ENCODE data around the gene CFAP45. TPM values are rescaled to one million over a fixed set of nuclear protein-coding genes. Genes with fewer than 3 reads are reported as not detected.

Gene CFAP45
- total RNA-seq, 4 donors from 2014 or later = 0.56 to 0.94 TPM; not detected in 2

GRCh38 chr1:159849626-159850366, 50.2 kb downstream of the CFAP45 start:
- TF ChIP-seq CTCF (IDR thresholded peaks at IDR 0.05) (no peak), POLR2A (IDR thresholded peaks at IDR 0.05) (no peak)
- Histone ChIP-seq H3K36me3 (no peaks in the 10 kb centered on the region), H3K27ac (no peak overlapping the region), H3K4me1 (peaks cover 6 to 8% of the 10 kb centered on the region in 2 donors), H3K9me3 (no peaks in the 10 kb centered on the region), H3K4me3 (replicated peaks in 1 of 3) (no peak overlapping the region), H3K27me3 (no peaks in the 10 kb centered on the region)
- no peak for DNase-seq
- intact Hi-C loops (cut with DNase I) = no loop called here
- WGBS, 2 donors = 73 to 79% methylated on average over 2 of the region's 2 CpGs

- Histone ChIP-seq H3K4me3 (replicated peaks in 1 of 3) (no peak overlapping the region), H3K4me1 (peaks cover under 1 to 3% of the 10 kb centered on the region in 2 donors), H3K27ac (no peak overlapping the region), H3K36me3 (no peaks in the 10 kb centered on the region), H3K27me3 (no peaks in the 10 kb centered on the region), H3K9me3 (no peaks in the 10 kb centered on the region)
- WGBS, 2 donors = 48 to 75% methylated on average over 3 of the region's 3 CpGs
- TF ChIP-seq POLR2A (IDR thresholded peaks at IDR 0.05) (no peak), CTCF (IDR thresholded peaks at IDR 0.05) (no peak)
- DNase-seq = no peak
- intact Hi-C loops (cut with DNase I) = no loop called here
These were observed 51.6 kb downstream of the CFAP45 start for GRCh38 chr1:159848326-159848725.

GRCh38 chr1:159847231-159847630, 52.7 kb downstream of the CFAP45 start:
- H3K27ac ChIP-seq = no peak overlapping the region
- H3K27me3 ChIP-seq = no peaks in the 10 kb centered on the region
- no peaks in the 10 kb centered on the region for H3K4me1 ChIP-seq
- no peak for TF ChIP-seq CTCF (IDR thresholded peaks at IDR 0.05)
- intact Hi-C loops (cut with DNase I) = no loop called here
- 64% methylated on average over 4 of the region's 4 CpGs; no CpG with 5 or more reads in 1 of the 2 donors for WGBS, 2 donors
- no peaks in the 10 kb centered on the region for H3K9me3 ChIP-seq
- H3K36me3 ChIP-seq = no peaks in the 10 kb centered on the region
- no peak overlapping the region for H3K4me3 ChIP-seq (replicated peaks in 1 of 3)
- no peak for DNase-seq

GRCh38 chr1:159845751-159846629, 54.0 kb downstream of the CFAP45 start:
- no peaks in the 10 kb centered on the region for H3K4me1 ChIP-seq
- TF ChIP-seq POLR2A (IDR thresholded peaks at IDR 0.05) (no peak), CTCF (IDR thresholded peaks at IDR 0.05) (no peak)
- H3K36me3 ChIP-seq = no peaks in the 10 kb centered on the region
- H3K27ac ChIP-seq = no peak overlapping the region
- DNase-seq = no peak
- intact Hi-C loops (cut with DNase I) = no loop called here
- no peaks in the 10 kb centered on the region for H3K27me3 ChIP-seq
- no peak overlapping the region for H3K4me3 ChIP-seq (replicated peaks in 1 of 3)
- H3K9me3 ChIP-seq = no peaks in the 10 kb centered on the region
- 79 to 83% methylated on average over 13 of the region's 13 CpGs for WGBS, 2 donors

GRCh38 chr1:159843459-159843858, 56.5 kb downstream of the CFAP45 start:
- Histone ChIP-seq H3K4me3 (replicated peaks in 1 of 3) (no peak overlapping the region), H3K4me1 (no peaks in the 10 kb centered on the region), H3K36me3 (no peaks in the 10 kb centered on the region), H3K27ac (no peak overlapping the region), H3K9me3 (no peaks in the 10 kb centered on the region), H3K27me3 (no peaks in the 10 kb centered on the region)
- TF ChIP-seq POLR2A (IDR thresholded peaks at IDR 0.05) = no peak
- no peak for TF ChIP-seq CTCF (IDR thresholded peaks at IDR 0.05)
- WGBS, 2 donors = 79 to 94% methylated on average over 4 of the region's 4 CpGs
- no peak for DNase-seq
- intact Hi-C loops (cut with DNase I) = no loop called here

Data from thyroid gland (tissue), 4 donors.